ENCODE data around the gene ARHGEF2. TPM values are rescaled to one million over a fixed set of nuclear protein-coding genes. Genes with fewer than 3 reads are reported as not detected.

ARHGEF2 gene
- total and polyA plus RNA-seq, 11 donors = 23.9 to 98.6 (median 57.0) TPM

DNA sequence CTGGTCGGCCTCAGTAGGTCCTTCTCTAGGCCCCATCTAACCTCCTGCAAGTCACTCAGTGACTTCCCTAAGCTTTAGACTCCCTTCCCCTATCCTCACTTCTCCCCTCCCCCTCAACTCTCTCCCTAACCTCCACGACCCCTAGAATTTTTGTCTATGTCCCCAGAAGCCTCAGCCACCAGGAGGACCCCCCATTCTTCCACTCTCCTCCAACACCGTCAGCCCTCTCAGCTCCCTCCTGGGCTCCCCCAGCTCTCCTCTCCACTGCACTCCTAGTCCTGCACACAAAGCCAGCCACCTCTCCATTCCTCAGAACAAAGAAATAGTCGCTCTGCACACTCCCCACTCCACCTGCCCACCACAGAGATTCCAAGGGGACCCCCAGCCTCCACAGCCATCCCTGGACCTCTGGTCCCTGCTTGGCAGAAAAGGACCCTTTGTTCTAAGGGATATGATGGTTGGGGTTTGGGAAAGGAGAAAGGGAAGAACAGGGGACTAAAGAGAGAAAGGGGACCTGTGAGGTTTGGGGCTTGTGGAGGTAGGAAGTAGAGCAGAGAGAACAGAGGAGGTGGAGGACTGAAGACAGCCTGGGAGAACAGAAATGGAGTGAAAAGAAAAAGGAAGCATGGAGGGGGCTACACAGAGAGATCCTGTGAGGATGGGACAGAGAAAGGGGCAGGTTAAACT, 2.8 kb downstream of the ARHGEF2 start:
- Histone ChIP-seq H3K36me3 (peaks cover 0 to 25% (median 0%) of the 10 kb centered on the region in 9 donors), H3K27ac (peak overlapping the region; percentile 29 to 100 (median 98)), H3K4me3 (peak overlapping the region; percentile 24 to 97 (median 84)), H3K4me1 (peaks cover 18 to 93% (median 74%) of the 10 kb centered on the region in 12 donors), H3K9me3 (no peaks in the 10 kb centered on the region), H3K27me3 (no peaks in the 10 kb centered on the region)
- no peak for TF ChIP-seq POLR2A (IDR thresholded peaks at IDR 0.05)
- TF ChIP-seq, protein P1, sequence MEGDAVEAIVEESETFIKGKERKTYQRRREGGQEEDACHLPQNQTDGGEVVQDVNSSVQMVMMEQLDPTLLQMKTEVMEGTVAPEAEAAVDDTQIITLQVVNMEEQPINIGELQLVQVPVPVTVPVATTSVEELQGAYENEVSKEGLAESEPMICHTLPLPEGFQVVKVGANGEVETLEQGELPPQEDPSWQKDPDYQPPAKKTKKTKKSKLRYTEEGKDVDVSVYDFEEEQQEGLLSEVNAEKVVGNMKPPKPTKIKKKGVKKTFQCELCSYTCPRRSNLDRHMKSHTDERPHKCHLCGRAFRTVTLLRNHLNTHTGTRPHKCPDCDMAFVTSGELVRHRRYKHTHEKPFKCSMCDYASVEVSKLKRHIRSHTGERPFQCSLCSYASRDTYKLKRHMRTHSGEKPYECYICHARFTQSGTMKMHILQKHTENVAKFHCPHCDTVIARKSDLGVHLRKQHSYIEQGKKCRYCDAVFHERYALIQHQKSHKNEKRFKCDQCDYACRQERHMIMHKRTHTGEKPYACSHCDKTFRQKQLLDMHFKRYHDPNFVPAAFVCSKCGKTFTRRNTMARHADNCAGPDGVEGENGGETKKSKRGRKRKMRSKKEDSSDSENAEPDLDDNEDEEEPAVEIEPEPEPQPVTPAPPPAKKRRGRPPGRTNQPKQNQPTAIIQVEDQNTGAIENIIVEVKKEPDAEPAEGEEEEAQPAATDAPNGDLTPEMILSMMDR (IDR thresholded peaks at IDR 0.05) = no peak
- intact Hi-C loops (cut with DNase I) = loop anchor here in 4 of 10 donors (5.0 kb wide), 1 partner anchor 33 kb away; the partner anchor contains the start of gene RXFP4 (in 4 of the 4)
- DNase-seq (no peak), ATAC-seq (no peak)
- 11 to 22% (median 15%) methylated on average over 4 of the region's 4 CpGs for WGBS, 4 donors

DNA sequence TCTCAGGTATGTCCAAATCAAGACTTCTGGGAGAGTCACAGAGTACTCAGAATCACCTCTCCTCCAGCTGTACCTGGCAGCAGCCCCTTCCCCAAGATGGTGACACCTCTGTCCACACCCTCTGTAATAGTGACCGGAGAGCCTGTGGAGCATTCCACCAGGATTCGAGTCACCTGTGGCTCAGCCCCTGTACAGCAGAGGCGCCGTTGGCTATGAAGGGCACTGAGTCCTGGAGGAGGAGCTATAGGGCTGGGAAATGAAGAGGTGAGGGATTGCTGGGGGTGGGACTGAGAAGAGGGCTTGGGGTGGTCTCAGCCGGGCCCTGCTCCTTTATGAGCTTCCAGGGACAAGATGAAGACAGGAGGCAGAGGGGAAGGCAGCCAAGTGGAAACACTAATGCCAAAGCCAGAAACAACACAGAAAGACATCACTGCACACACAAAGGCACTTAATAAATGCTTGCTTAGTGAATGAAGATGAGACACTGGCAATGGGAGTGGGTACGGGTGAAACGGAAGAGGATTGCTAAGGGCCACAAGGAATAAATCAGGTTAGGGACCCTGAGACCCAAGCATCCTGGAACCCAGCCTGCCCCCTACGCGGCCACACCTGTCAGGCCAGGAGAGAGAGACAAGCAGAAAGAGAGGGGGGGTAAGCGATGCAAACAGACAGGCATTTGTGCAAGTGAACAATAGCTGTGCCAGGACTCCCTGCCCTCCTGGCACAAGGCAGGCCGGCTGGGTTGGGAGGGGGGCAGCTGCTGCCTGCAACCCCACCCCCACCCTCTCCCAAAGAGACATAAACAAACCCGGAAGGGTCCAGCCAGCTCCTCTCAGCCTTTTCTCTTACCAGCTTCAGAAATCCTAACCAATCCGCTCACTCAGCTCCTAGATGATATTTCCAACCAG, 3.9 kb downstream of the ARHGEF2 start:
- peaks cover 9 to 93% (median 74%) of the 10 kb centered on the region in 12 donors for H3K4me1 ChIP-seq
- H3K27me3 ChIP-seq = no peaks in the 10 kb centered on the region
- 29 to 41% (median 34%) methylated on average over 12 to 13 of the region's 13 CpGs for WGBS, 4 donors
- DNase-seq (no peak), ATAC-seq (no peak)
- TF ChIP-seq POLR2A (IDR thresholded peaks at IDR 0.05) = no peak
- TF ChIP-seq, protein P1 (IDR thresholded peaks at IDR 0.05) = no peak
- H3K9me3 ChIP-seq = no peaks in the 10 kb centered on the region
- peaks cover 0 to 33% (median 4%) of the 10 kb centered on the region in 9 donors for H3K36me3 ChIP-seq
- peak overlapping the region in 10 of 12 donors; percentile 7 to 97 (median 86) for H3K4me3 ChIP-seq
- H3K27ac ChIP-seq = peak overlapping the region; percentile 29 to 100 (median 98)
- intact Hi-C loops (cut with DNase I) = loop anchor here in 4 of 10 donors (5.0 kb wide), 1 partner anchor 32 kb away; the partner anchor contains the start of gene RXFP4 (in 4 of the 4)

DNA sequence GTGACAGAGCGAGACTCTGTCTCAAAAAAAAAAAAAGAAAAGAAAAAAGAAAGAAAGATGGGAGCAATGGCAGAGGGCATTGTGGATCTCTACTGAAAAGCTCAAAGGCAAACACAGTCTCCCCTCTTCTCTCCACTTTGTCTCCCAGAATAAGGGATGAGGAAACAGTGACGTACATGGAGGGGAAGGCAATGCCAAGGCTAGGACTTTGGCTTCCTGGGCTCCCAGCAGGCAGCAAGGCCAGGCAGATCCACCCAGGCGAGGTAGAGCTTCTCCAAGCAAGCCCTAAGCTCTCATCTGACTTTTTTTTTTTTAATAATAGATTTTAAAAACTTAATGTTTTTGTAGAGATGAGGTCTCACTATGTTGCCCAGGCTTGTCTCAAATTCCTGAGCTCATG, 4.6 kb downstream of the ARHGEF2 start:
- intact Hi-C loops (cut with DNase I) = no loop called here
- no peaks in the 10 kb centered on the region for H3K27me3 ChIP-seq
- peak overlapping the region in 5 of 12 donors; percentile 77 to 97 (median 88) for H3K4me3 ChIP-seq
- DNase-seq (no peak), ATAC-seq (no peak)
- peaks cover 13 to 93% (median 79%) of the 10 kb centered on the region in 12 donors for H3K4me1 ChIP-seq
- peaks cover 0 to 40% (median 11%) of the 10 kb centered on the region in 9 donors for H3K36me3 ChIP-seq
- TF ChIP-seq POLR2A (IDR thresholded peaks at IDR 0.05) = no peak
- TF ChIP-seq, protein P1 (IDR thresholded peaks at IDR 0.05) = no peak
- H3K27ac ChIP-seq = peak overlapping the region in 11 of 12 donors; percentile 17 to 100 (median 98)
- 56 to 73% (median 66%) methylated on average over 3 of the region's 3 CpGs for WGBS, 4 donors
- no peaks in the 10 kb centered on the region for H3K9me3 ChIP-seq
